Skin of body (tissue), 2 donors: ENCODE data around the gene NAB1. TPM values are rescaled to one million over a fixed set of nuclear protein-coding genes. Genes with fewer than 3 reads are reported as not detected.

Experiments
- DNase-seq: peaks from one replicate; lab custom pipeline; 2025; lab: John Stamatoyannopoulos, UW
- total RNA-seq: library from RNA; depleted of rRNA; stranded (reverse); fragments of >200 nt; gene quantifications from one replicate; pipeline ENCODE4 v1.2.3, GENCODE V29; 2014

The NAB1 gene
- total RNA-seq, 1 donor from 2014 or later, result 71.0 TPM

GRCh38 chr2:190711069-190711468 is 62.2 kb downstream of the NAB1 start:
- no peak for DNase-seq

DNA sequence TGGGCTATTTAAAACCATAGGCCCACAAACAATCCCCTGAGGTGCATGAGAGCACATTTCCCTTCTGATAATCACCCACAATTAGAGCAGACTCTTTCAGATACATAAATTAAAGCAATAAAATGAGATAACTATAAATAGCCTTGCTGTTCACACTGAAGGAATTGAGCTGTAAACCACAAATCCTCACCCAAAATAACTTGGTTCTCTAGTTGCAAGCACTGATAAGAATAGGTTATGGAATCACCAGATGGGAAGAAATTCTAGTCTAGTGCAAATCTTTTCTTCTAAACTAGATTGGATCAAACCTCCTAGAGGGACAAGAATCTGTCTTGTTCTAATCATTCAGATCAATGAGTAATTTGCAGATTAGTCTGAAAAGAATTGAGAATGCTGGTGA is 64.6 kb downstream of the NAB1 start:
- DNase-seq, result no peak

- DNase-seq, result no peak
These were observed 66.1 kb downstream of the NAB1 start for GRCh38 chr2:190714958-190715357.

DNA sequence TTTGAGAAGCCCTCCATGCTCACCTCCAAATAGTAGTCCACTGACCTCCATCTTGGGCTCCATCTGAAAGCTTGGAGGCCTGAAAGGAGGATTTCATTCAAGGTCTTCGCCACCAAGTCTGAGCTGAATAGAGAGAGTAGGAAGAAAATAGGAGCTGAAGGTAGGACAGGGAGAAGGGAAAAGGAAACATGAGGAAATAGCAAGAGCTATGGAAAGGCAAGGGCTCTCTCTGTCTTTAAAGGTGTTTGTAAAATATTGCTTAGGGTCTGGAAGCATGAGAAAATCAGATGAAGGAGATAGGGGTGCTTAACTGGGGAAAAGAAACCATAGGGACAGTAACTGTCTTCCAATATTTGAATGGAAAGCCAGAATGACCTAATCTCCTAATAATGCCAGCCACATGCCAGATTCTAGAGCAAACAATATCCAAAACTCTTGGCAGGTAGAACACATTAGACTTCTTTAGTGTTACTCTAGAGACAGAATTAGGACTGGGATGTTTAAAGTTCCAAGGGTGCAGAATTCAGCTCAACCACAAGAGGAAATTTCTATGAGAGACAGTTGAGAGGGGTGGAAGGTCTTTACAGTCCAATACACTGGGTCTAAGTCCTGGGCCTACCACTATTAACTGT is 67.4 kb downstream of the NAB1 start:
- DNase-seq, result no peak

DNA sequence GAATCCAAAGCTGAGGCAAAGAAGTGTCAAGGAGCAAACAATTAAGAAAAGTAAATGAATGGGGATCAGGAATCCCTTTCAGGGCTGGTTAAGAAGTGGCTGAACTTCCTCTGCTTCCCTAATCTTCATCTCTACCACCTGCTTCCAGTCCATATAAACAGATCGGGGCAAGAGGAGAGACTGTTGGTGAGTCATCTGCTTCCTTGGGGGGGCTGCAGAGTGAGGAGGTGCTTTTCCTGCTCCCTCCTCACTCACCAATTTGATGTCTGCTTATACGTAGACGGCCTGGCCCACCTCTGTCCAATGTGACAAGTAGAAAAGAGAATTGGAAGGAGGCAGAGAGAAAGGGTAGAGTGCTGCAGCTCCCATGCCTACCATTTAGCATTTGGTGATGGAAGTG is 68.4 kb downstream of the NAB1 start:
- DNase-seq, result no peak

DNA sequence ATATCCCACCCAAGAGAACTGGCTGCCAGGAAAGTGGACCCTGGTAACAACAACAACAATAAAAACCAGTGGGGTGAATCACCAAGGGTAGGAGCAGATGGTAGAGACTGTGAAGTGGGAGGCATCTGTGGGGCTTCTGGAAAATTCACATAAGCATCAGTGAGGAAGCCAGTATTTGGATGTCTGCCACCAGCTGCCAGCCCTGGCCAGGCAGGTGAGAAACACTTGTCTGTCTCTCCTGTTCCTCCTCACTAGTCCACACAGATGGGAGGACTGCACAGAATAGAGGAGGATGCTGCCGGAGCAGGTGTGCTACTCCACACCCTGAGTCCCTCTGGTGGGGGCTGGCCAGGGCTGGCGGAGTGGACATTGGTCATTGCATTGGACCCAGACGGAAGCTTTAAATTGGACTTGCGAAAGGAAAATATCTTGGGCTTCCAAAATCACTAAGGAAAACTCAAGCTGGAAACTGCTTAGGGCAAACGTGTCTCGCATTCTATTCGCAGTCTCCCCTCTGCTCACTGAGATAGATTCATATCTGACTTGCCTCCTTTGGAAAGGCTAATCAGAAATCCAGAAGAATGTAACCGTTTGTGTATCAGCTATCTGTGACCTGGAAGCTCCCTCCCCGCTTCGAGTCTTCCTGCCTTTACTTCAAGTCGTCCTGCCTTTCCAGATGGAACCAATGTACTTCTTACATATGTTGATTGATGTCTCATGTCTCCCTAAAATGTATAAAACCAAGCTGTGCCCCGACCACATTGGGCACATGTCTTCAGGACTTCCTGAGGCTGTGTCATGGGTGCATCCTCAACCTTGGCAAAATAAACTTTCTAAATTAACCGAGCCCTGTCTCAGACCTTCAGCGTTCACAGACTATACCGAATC is 69.1 kb downstream of the NAB1 start:
- no peak for DNase-seq

DNA sequence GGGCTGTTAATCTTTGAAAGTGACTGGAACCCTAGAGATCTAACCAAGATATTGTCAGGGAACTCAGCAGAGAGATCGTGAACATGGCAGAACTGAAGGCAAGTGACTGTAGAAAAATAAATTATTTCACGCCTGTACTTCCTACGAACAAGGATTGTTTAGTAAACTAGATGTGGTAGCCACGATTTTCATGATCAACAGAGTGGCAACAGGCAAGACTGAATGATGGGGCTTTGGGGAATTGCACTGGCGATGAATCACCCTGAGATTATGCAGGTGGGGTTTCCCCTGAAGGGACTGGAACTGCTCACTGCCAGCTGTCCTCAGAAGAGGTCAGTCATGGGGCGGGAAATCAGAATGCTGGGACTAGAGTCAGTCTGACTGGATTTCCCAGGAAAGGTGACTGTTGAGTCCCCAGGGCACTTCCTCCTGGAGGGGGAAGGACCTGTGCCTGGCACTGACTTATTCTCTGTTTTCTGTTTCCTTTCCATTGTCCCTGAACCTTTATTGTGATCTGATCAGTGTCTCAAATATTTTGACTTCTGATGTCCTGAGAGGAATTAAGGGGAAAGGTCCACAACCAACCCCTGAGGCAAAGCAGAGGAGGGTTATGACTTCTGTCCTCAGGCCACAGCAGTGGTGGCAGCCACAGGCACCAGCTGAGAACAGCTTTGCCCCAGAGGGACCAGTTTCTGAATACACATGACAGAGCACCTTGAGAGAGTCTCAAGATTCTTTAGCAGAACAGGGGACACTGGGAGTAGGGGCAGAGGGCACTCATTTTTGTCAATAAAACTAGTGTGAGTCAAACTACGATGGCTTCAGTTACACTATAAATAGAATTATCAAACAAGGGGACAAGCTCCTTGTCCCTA is 70.0 kb downstream of the NAB1 start:
- no peak for DNase-seq

DNA sequence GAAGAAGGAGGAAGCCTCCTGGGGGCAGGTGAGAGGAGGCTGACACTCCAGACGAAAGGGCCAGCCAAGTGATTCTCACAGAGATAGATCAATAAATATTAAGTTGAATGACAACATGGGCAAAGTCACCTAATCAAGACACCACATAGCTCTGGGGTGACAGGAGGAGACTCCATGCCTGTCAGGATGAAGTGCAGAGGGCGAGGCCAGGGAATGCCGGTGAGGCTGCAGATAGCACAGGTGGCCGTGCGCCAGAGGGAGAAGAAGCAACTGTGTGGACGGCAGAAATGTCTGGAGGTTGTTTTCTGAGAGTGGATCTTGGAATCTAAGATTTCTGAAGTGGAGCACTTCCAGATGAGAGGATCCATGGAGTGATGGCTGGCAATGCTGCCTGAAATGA is 71.4 kb downstream of the NAB1 start:
- DNase-seq, result no peak

GRCh38 chr2:190720691-190721090 is 71.8 kb downstream of the NAB1 start:
- DNase-seq, result no peak

DNA sequence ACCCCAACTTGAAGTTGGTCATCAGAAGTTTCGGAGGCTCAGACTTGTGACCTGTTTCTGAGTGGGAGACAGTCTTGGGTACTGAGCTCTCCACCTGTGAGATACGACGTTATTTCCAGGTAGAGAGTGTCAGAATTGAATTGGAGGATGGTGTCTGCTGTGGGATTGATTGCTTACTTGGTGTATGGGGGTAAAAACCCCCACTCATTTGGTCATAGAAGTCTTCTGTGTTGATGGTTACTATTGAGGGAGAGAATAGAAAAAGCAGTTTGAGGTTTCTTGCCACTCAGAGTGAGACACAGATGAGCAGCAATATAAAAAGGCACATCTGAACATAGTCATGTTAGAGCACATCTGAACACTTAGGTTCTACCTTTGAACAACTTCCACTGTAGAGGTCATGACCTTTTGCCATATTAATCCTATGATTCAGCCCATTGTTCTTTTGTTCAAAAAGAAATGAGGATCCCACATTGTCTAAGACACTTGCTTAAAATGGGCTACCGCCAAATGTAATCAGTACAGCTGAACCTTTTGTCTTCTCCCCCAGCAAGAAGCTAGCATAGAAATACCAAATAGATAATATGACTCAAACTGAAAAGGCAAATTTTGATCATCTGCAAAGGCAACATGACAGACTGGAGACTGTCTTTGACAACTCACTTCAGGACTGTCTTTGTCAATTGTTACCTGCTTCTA is 73.3 kb downstream of the NAB1 start:
- no peak for DNase-seq

- DNase-seq, result no peak
These were observed 74.0 kb downstream of the NAB1 start for GRCh38 chr2:190722835-190723234.

DNA sequence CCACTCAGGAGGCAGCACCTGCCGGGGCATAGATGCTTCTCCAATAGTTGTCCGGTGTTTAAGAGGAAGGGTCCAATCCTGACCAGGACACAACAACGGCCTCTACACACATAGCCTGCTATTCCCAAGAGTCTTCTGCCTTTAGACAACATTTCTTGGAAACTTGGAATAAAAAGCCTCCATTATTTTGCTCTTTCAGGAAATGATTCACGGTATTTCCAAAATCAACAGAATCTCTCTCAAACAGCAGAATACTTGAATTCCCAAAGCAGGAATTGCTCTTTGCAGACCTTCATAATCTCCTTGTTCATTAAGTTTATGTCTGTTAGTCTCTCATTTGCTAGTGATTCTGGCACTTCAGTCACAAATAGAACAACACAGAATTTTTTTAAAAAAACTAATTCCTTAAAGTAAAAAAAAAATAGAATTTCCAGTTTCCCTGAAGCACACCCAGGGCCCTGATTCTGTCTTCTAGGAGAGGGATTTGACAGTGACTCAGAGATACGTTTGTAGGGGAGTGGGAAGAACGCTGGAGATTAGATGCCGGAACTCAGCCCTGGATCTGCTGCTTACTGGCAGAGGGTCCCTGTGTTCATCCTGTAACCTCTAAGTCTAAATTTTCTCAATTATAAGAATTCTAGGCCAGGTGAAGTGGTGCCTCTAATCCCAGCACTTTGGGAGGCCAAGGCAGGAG is 74.7 kb downstream of the NAB1 start:
- no peak for DNase-seq

- DNase-seq, result no peak
These were observed 77.4 kb downstream of the NAB1 start for GRCh38 chr2:190726255-190726654.

DNA sequence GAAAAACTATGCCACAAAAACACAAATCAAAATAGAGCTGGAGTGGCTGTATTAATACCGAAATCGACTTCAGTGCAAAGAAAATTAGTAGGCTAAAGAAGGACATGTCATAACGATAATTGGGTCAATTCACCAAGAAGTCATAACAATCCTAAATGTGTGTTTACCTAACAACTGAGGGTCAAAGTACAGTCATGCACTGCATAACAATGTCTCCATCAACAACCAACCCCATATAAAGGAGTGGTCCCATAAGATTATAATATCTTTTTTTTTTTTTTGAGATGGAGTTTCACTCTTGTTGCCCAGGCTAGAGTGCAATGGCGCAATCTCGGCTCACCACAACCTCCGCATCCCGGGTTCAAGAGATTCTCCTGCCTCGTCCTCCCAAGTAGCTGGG is 87.5 kb downstream of the NAB1 start:
- no peak for DNase-seq

- no peak for DNase-seq
These were observed 91.6 kb downstream of the NAB1 start for GRCh38 chr2:190740449-190740848.

Other genes with a start within 250 kb of the NAB1 start
- 26.2 TPM for gene MFSD6, start 240.7 kb upstream of the NAB1 start, total RNA-seq
- gene NEMP2, start 114.4 kb upstream of the NAB1 start, total RNA-seq, result 6.1 TPM
- 187 TPM for gene GLS, start 231.7 kb downstream of the NAB1 start, total RNA-seq